Mesothelial cell of epicardium (in vitro differentiated cells): Measurements from ENCODE around the gene IL1RAPL2. TPM values are rescaled to one million over a fixed set of nuclear protein-coding genes. Genes with fewer than 3 reads are reported as not detected.

Experiments used
- DNase-seq, 2 experiments: peaks; one replicate each; pipeline ENCODE4 v3.0.0; 2021; ENCODE audit warnings: low spot score in 2 of 2; ENCODE audit not compliant: unreplicated experiment in 2 of 2
- H3K27ac Mint-ChIP-seq: 2 replicates; pipeline ENCODE4 v1.8.0; 2021; ENCODE audit warnings: mixed read lengths
- H3K27me3 Mint-ChIP-seq: 2 replicates; pipeline ENCODE4 v1.8.0; 2021; ENCODE audit warnings: low read depth, mixed read lengths
- H3K36me3 Mint-ChIP-seq: 2 replicates; pipeline ENCODE4 v1.8.0; 2021; ENCODE audit warnings: mixed read lengths
- H3K4me1 Mint-ChIP-seq: 2 replicates; pipeline ENCODE4 v1.8.0; 2021; ENCODE audit warnings: mixed read lengths
- H3K4me3 Mint-ChIP-seq: 2 replicates; pipeline ENCODE4 v1.8.0; 2021; ENCODE audit warnings: mild to moderate bottlenecking, moderate library complexity, mixed read lengths
- H3K9me3 Mint-ChIP-seq: 2 replicates; pipeline ENCODE4 v1.8.0; 2021; ENCODE audit warnings: mixed read lengths
- CTCF ChIP-seq: fragments of 200-600 bp; sonication (generic); IDR thresholded peaks from one replicate; pipeline ENCODE4 v1.5.0; 2021; ENCODE audit warnings: antibody characterized with exemption; ENCODE audit not compliant: unreplicated experiment
- total RNA-seq: library from RNA; stranded (reverse); gene quantifications from 3 replicates; pipeline ENCODE4 v1.2.1, GENCODE V29; 2021

IL1RAPL2 gene
- total RNA-seq, 1 donor from 2014 or later, result 0.92 TPM

GRCh38 chrX:105299286-105299685 lies 733.3 kb downstream of the IL1RAPL2 start:
- no peak overlapping the region for H3K4me3 Mint-ChIP-seq
- no peaks in the 10 kb centered on the region for H3K27me3 Mint-ChIP-seq
- TF ChIP-seq CTCF, result no peak
- no peak for DNase-seq
- H3K27ac Mint-ChIP-seq, result no peak overlapping the region
- H3K9me3 Mint-ChIP-seq, result peaks cover 44% of the 10 kb centered on the region
- H3K36me3 Mint-ChIP-seq, result no peaks in the 10 kb centered on the region
- H3K4me1 Mint-ChIP-seq, result no peaks in the 10 kb centered on the region

GRCh38 chrX:105302246-105302645 lies 736.2 kb downstream of the IL1RAPL2 start:
- Mint-ChIP-seq H3K4me3 (no peak overlapping the region), H3K9me3 (peaks cover 38% of the 10 kb centered on the region), H3K4me1 (no peaks in the 10 kb centered on the region), H3K27me3 (no peaks in the 10 kb centered on the region), H3K27ac (no peak overlapping the region), H3K36me3 (no peaks in the 10 kb centered on the region)
- no peak for DNase-seq
- TF ChIP-seq CTCF, result no peak

GRCh38 chrX:105307762-105308161 lies 741.8 kb downstream of the IL1RAPL2 start:
- Mint-ChIP-seq H3K36me3 (no peaks in the 10 kb centered on the region), H3K4me3 (no peak overlapping the region), H3K27me3 (no peaks in the 10 kb centered on the region), H3K4me1 (peaks cover 3% of the 10 kb centered on the region), H3K9me3 (peaks cover 24% of the 10 kb centered on the region), H3K27ac (no peak overlapping the region)
- no peak for DNase-seq
- no peak for TF ChIP-seq CTCF

- TF ChIP-seq CTCF, result no peak
- Mint-ChIP-seq H3K4me3 (no peak overlapping the region), H3K4me1 (peaks cover 12% of the 10 kb centered on the region), H3K27me3 (no peaks in the 10 kb centered on the region), H3K27ac (no peak overlapping the region), H3K36me3 (no peaks in the 10 kb centered on the region), H3K9me3 (peaks cover 26% of the 10 kb centered on the region)
- no peak for DNase-seq
Observed at GRCh38 chrX:105313596-105313995, 747.6 kb downstream of the IL1RAPL2 start.

- DNase-seq, result no peak
- TF ChIP-seq CTCF, result no peak
- no peak overlapping the region for H3K27ac Mint-ChIP-seq
- H3K27me3 Mint-ChIP-seq, result no peaks in the 10 kb centered on the region
- H3K4me1 Mint-ChIP-seq, result peaks cover 12% of the 10 kb centered on the region
- H3K4me3 Mint-ChIP-seq, result no peak overlapping the region
- peaks cover 26% of the 10 kb centered on the region for H3K9me3 Mint-ChIP-seq
- no peaks in the 10 kb centered on the region for H3K36me3 Mint-ChIP-seq
Observed at GRCh38 chrX:105314458-105314857, 748.5 kb downstream of the IL1RAPL2 start.

- no peak for TF ChIP-seq CTCF
- H3K27me3 Mint-ChIP-seq, result no peaks in the 10 kb centered on the region
- H3K9me3 Mint-ChIP-seq, result peaks cover 26% of the 10 kb centered on the region
- H3K36me3 Mint-ChIP-seq, result no peaks in the 10 kb centered on the region
- H3K4me1 Mint-ChIP-seq, result peaks cover 12% of the 10 kb centered on the region
- H3K4me3 Mint-ChIP-seq, result no peak overlapping the region
- no peak for DNase-seq
- H3K27ac Mint-ChIP-seq, result no peak overlapping the region
Observed at GRCh38 chrX:105315248-105315647, 749.2 kb downstream of the IL1RAPL2 start.
